HG02678 (cell line): ENCODE data around the gene RAPSN.
A peak's percentile ranks its signal among the peaks of the same experiment; 100 is the strongest.

Experiments used
- ATAC-seq: cut with Tn5 transposase; IDR thresholded peaks from one replicate; pipeline ENCODE4 v1.9.1; 2021; ENCODE audit warnings: mild to moderate bottlenecking, moderate library complexity; ENCODE audit not compliant: unreplicated experiment

RAPSN gene

DNA sequence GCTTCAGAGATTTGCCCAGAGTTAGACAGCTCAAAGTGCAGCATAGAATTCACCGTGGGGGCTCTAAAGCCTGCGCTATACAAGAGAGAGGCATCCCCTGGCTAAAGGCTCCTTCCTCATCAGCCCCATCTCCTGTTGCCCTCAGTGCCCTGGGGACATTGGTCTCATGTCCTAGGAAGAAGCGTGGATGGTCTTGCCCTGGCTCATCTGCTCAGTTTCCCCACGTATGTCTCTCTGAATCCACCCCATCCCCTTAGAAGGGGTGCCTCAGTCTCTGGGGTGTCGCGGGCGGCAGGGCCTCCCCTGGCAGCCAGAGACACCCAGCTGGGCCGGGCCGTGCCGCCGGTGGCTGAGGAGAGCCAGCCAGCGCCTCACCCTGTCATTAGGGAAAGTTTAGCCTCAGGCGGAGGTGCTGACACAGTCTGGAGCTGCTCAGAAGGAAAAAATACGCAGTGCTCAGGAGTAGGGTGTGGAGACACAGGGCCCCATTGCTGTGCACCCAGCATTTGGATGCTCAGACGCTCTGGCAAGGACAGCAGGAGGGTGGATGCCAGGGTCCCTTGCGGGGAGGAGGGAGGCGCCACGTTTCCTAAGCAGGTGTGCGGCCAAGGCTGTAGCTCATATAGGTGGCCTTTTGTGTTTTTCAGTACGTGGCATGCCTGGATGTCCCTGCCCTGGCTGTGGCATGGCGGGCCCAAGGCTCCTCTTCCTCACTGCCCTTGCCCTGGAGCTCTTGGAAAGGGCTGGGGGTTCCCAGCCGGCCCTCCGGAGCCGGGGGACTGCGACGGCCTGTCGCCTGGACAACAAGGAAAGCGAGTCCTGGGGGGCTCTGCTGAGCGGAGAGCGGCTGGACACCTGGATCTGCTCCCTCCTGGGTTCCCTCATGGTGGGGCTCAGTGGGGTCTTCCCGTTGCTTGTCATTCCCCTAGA lies 39.2 kb downstream of the RAPSN start:
- no peak for ATAC-seq

DNA sequence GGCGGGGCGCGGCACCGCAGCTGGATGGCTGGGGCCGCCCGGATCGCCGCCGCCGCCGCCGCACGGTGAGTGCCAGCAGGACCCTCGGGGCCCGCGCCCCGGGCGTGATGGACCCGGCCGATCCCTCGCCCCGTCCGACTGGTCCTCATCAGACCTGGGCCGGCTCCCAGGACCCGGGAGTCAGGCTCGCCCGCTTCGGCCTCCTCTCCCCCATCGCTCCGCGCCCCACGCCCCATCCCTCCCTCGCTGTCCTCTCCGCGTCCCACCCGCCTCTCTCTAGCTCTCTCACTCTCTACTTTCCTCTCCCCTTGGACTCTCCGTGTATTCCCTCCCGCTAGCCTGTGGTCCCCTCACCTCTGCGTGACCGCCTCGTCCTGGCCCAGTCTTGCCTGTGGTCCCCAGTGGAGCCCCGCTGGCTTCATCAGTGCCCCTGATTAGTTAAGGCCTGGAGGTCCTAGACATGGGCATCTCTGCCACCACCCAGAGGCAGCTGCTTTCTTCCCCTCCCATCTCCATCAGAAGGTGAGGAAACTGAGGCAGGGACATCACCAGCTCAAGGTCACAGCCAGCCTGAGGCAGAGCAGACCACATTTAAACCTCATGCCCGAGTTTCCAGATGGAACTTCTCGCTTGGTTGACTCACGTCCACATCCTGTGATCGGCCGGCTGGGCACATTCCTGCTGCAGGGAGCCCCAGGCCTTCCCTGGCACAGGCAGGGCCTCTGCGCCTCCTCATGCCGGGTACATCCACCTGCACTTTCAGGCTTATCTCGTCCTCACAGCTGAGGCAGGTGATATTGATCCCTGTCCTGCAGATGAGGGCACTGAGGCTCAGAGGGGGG lies 40.1 kb downstream of the RAPSN start:
- peak; percentile 11 for ATAC-seq

DNA sequence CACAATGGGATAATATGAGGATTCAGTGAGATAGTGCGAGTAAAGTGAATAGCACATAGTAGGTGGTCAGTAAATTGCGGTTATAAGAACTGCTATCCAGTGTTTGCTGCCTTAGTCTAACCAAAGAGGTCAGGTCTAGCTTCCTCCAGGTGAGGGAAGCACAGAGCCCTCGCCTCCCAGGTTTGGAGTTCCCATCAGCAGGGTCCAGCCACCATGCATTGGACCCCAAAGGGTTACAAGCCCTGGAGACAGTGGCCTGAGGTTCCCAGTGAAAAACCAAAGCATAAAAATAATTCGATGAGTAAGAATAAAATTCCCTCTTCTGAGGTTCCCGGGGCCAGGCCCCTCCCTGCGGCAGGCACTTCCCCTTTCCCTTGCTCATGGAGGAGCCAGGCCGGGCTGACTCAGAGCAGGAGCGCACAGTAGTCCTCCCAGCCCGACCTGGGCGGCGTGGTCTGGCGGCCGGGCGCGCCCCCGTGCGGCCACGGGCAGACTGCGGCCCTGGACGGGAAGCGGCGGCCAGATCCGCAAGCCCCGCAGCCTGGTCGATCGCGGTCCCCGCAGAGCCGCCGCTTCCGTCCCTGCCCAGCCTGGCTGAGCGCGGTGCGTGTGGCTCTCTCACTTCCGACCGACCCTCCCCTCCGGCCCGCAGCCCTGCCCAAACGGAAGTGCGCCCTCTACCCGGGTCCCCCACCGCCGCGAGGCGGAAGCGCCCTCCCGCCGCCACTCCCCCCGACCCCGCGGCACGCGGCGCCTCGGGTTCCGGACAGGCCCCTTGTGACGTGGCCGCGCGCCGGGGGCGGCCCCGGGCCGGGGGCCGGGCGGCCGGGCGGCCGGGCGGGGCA lies 41.0 kb downstream of the RAPSN start, which contains the start of gene SLC39A13:
SLC39A13 (plus strand) TSS at position 845 of the 845 bp plus-strand sequence. CDS start 1,505 bp downstream, outside the sequence.
- ATAC-seq: peak; percentile 80

DNA sequence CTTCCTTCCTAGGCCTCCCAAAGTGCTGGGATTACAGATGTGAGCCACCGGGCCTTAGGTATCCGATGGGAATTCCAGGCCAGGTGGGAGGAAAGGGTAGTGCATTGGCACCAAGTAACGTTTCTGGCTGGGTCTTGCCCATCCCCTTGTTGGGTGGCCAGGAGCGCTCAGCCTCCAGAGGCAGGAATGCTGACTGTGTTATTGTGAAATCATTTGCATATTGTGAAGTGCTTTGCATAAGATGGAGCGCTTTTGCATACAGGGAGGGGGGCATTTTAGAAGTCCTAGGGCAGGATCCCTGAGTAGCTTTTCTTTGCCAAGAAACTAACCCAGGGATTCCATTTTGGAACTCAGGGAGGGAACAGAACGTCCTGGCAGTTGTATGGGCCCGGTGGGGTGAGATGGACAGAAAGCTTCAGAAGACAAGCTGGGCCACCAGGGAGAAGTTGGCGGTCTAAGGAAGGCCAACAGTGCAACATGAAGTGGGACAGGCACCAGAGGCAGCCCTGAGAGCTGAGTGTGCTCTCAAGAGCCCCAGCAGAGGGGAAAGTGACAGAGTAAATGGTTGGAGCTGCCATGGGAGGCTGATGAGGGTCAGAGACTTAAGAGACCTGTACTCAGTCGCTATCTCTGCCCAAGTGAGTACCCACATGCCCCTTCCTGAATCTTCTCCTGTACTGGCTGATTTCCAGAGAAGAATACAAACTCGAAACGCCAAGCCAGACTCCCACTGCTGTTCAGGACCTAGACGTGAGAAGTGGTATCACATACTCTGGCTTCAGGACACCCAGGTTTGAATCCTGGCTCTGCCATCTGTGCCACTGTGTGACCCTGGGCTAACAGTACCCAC lies 41.8 kb downstream of the RAPSN start:
- ATAC-seq: no peak

DNA sequence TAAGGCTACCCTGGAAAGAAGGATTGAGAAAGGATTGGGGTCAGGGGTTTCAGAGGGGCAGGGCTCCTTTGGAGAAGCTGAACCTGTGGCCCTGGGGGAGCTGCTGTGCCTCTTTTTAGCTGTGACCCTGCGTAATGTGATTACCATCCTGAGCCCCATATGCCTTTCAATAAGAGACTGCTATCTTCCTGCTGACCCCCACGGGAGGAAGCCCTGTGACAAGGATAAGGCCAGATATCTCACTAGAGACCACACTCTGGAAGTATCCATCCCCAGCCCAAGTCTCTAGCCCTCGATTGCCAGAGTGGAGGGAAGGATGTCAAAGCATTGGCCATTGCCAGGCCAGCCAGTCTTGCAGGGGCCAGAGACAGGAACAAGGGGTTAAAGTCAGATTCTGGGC lies 45.4 kb downstream of the RAPSN start:
- ATAC-seq: no peak

DNA sequence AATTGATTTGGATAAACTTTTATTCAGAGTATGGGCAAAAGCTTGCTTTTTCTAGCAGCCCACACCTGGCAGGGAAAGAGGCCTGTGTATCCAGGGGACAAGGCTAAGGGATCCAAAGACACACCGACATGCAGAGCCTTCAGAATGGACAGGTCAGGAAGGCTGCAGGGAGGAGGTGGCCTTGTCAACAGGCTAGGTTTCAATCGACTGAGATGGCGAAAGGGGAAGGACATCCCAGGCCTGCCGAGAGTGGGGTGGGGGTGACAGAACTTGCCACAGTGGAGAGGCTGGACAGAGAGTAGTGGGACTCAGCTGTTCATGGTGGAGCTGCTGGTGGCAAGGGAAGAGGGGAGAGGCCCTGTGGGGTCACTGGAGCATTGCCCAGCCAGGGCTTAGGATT lies 45.8 kb downstream of the RAPSN start:
- ATAC-seq: no peak

DNA sequence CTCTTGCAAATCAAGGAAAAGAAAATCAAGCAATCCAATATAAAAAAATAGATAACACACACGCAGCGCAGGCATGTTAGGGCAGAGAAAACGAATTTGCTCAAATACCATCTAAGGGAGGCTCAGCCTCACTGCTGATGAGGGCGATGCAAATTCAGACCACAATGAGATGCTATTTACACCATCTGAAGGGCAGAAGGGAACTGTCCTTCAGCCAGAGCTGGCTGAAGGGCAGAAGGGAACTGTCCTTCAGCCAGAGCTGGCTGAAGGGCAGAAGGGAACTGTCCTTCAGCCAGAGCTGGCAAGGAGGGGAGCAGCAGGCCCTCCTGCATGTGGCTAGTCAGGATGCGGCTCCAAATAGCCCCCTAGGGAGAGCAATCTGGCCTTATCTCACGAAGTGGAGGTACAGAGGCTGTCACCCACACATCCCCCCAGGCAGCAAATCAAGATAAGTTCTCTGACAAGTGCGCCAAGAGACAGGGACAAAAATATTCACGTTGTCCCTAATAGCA lies 48.1 kb downstream of the RAPSN start:
- ATAC-seq: peak; percentile 71

DNA sequence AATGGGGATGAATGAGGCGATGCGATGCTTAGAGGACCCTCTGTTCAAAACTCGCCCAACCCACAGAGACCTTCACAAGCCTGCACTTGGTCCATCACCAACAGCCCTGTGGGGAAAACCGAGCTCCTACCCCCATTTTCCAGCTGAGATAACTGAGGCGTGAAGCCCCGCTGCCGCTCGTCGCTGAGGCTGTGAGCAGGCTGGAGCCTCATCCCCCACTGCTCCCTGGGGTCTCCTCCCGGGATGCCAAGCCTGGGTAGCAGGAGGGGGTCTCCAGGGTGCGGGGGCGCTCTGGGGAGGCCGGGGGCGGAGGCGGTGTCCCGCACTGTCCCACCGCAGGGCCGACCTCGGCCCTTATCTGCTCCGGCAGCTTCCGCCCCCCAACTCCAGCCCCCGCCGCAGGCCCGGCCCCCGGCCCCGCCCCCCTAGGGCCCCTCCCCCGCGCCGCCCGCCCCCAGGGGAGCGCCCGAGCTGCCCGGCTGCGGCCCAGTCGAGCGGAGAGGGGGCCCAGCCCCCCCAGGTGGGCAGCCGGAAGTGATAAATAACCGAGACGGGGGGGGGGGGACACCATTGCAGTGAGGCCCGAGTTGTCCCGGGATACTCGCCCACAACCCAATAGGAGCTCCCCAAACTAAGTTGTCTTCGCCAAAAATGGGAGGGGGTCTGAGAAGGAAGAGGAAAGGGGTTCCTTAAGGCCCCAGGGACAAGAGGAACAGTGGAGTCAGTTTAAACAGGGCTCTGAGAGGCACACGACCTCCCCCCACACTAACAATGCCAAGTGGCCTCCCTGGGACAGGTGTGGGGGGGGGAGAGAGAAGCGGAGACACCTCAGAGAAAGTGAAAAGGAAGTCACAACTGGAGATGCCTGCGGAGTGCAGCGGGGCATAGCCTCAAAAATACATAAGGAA lies 48.8 kb downstream of the RAPSN start:
- peak; percentile 53 for ATAC-seq

DNA sequence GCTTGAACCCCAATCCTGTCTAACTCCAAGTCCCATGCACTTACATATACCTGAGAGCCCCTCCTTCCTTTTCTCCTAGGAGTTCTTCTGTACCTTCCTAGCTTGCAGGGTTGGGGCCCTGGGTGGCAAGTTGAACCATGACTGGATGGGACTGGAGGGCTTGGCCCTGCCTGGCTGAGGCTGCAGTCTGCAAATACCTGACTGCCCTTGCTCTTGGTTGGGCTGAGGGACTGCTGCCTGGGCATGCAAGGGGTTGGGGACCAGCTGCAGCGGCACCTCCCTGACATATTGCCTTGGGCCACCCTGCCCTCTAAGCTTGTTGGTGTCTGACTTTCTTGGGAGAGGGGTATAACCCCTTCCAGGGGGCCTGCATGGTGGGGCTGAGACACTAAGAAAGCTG lies 50.4 kb downstream of the RAPSN start:
- no peak for ATAC-seq

DNA sequence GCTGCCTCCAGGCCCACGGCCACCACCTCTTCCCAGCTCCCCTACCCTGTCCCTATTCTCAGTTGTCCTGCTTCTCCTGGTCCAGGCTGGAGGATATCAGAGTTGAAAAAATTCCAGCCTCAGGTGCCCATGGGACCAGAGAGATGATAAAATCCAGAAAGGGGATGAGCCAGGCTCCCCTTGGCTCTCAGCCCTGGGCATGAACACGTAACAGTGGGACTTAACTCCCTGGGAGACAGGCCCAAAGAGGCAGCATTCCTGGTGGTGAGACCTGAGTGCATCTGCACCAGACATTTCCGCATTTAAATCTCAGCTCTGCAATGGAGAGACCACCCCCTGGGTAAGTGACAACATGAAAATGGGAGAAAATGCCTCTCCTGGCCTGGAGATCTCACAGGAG lies 50.9 kb downstream of the RAPSN start:
- no peak for ATAC-seq

DNA sequence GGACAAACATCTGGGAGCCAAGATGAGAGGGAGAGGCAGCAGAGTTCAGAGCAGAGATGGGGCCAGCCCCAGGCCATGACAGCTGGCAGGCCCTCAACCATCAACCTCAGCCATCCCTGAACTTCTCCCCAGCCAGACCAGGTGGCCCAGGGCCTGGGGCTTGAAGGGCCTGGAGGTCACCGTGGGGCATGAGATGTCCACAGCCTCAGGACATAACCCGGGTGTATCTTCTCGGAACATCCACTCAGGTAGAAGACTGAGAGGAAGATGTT lies 53.0 kb downstream of the RAPSN start:
- ATAC-seq: no peak

DNA sequence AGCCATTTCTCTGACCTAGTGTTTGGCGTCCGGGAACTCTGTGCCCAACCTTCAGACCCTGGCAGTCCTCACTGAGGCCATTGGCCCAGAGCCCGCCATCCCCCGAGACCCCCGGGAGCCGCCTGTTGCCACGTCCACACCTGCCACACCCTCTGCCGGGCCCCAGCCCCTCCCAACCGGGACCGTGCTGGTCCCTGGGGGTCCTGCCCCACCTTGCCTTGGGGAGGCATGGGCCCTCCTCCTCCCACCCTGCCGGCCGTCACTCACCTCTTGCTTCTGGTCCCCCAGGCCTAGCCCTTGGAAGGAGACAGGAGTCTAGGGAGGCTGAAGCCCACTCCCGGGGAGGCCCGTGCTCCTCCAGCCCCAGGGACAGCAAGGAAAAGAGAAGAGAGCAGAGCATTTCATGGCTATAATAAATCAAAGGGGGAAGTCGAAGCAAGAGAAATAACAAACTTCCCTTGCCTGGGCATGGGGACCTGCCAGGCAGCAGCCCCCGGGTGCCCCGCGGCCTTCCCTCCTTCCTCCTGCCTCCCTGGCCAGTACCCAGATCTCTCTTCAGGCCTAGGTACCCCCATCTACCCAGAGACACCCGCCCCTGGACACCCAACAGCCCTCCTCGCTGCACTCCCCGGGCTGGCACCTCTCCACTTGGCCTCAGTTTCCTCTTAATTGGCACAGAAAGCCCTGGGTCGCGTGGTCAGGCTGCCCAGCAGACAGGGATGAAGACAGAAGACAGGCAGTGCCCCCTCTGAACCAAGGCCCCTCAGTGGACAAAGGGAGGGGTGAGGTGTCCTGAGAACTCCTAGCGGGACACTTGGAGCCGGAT lies 53.5 kb downstream of the RAPSN start:
- peak; percentile 1 for ATAC-seq

DNA sequence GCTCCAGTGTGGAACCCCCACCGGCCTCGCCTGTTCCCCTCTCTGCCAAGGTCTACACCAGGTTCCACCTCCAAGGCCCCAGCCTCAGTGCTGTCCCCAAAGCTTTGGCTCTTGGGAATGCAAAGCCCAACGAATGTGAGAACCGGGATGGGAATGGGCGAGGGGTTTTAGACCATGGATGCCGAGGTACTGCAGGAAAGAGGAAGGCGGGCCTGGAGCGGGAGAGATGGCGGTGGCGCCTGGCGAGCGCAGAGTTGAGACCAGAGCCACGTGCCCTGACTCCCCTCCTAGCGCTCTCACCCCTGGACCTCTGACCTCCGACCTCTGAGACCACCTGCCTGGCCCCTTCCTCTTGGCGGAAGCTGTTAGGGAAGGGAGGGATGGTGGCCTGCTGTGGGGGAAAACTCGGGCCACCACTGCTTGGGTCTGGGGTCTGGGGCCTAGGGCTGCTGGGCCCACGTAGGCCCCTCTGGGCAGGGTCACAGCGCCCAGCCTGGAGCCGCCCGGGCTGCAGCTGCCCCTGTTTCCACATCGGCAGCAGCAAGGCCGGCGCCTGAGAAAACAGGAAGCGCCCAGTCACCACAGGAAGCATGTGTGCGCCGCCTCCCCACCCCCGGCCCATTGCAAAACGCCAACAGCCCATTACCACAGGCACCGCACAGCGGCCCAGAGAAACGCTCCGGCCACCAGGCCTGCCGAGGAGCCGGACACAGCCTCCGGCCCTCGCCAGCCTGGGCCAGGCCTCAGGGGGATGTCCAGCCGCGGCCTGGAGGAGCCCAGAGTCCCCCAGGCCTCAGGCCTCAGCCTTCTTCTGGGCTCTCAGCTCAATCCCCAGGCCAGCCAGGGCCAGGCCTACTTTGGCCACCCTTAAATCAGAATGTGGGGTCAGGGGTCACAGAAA lies 54.4 kb downstream of the RAPSN start:
- ATAC-seq: peak; percentile 70

DNA sequence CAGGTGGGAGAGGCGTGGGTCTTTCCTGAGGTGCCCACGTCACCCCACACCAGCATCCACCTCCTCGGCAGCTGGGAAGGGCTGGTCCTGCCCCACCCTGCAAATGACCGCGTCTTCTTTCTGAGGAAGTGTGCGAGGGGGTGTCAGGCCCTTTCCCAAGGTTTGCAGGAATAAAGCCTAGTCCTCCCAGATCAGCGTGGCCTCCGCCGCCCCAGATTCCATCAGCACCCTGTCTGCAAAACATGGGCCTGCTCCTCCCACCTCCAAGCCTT lies 55.0 kb downstream of the RAPSN start:
- ATAC-seq: no peak

DNA sequence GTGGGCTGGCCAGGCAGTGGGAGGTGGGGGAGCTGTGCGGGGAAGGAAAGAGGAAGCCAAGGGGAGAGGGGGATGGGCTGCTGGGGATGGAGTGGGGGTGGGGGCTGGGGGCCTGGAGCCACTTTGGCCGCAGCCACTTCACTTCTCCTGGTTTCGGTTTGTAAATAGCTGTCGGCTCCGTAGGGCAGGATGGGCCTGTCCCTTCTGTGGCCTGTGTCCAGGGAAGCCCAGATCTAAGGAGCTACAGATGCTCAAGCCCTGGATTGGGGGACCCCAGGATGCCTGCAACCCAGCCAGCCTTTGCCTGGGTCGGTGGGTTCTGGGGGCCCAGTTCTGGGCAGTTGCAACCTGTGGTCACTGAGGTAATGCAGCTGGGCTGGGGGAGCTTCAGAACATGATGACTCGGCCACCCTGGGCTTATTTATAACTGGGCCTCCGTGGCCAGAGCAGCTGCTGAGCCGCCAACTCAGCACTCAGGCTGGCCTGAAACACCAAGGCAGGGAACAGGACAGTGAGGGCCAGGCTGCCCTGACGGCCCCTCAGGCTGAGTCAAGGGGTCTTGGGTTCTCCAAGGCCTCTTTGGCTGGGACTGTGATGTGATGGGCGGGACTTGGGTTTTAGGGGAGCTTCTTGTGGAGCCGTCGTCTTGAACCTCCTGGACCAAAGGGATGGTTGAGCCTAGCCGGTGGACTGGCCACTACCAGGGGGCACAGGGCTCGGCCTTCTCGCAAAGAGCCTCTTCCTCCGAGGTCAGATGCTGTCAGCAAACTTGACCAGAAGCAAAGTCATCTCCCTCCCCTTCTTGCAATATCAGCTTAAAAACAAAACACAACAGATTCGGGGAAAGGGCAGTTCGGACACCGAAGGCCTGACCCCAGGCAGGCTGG lies 55.5 kb downstream of the RAPSN start:
- no peak for ATAC-seq

DNA sequence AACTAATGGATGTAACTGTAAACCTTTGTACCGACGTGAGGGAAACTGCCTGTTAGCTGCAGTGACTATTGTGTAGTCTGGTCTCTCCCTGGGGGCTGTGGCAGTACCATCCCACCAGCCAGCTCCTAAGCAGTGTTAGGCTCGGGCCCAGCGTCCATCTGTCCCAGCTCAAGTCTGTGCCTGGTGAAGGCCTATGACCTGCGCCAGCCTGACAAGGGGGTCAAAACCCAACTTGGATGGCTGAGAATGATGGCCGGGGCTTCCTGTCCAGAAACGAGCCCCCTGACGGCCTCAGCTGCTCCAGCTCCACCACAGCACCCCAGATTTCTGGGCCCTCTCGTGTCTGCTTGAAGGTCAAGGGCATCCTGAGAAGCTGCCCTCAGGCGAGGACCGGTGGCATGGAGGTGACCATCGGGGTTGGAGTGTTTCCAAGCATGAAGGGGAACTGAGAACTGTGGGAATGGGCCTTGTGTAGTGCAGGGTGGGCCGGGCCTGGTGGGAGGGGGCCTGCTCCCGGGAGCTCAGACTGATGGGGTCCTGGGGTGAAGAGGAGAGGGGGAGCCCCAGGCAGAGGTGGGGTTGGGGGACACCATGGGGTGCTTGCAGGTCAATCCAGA lies 56.3 kb downstream of the RAPSN start:
- no peak for ATAC-seq
